ENCODE data around the gene VWC2L.

Gene VWC2L

GRCh38 chr2:214507032-214507431, 96.2 kb downstream of the VWC2L start:
- Histone ChIP-seq H3K4me3 (ENCODE audit: low read length) (no peak overlapping the region), H3K4me1 (ENCODE audit: control insufficient read depth, insufficient read depth, low read length) (no peaks in the 10 kb centered on the region), H3K9ac (ENCODE audit: low read length) (no peak overlapping the region), H3K36me3 (ENCODE audit: control insufficient read depth, insufficient read depth, low read length) (no peaks in the 10 kb centered on the region), H3K9me3 (ENCODE audit: control insufficient read depth, low read length) (no peaks in the 10 kb centered on the region), H3K27me3 (ENCODE audit: control insufficient read depth, insufficient read depth, low read length) (no peaks in the 10 kb centered on the region)

DNA sequence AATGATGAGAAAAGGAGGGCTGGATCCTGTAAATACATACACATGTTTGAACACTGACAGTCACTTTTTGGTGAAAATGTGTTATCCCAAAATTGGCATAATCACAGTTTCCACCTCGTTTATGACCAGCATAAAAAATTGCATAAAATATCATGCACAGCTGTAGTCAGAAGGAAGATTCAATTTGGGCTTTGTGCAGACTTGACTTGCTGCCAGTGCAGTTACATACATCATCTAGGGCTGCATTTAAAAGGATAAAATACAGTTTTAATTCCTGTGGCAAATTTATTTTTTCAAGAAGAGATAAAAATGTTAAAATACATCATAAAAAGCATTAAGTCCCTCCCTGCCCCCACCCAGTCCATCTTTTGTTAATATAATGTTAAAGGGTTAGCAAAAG, 103.8 kb downstream of the VWC2L start:
- Histone ChIP-seq H3K27me3 (ENCODE audit: control insufficient read depth, insufficient read depth, low read length) (no peaks in the 10 kb centered on the region), H3K4me3 (ENCODE audit: low read length) (no peak overlapping the region), H3K9ac (ENCODE audit: low read length) (no peak overlapping the region)

GRCh38 chr2:214515111-214515510, 104.3 kb downstream of the VWC2L start:
- H3K9ac ChIP-seq (ENCODE audit: low read length) = no peak overlapping the region
- H3K9me3 ChIP-seq (ENCODE audit: control insufficient read depth, low read length) = no peaks in the 10 kb centered on the region
- no peaks in the 10 kb centered on the region for H3K4me1 ChIP-seq (ENCODE audit: control insufficient read depth, insufficient read depth, low read length)
- H3K4me3 ChIP-seq (ENCODE audit: low read length) = no peak overlapping the region
- no peaks in the 10 kb centered on the region for H3K27me3 ChIP-seq (ENCODE audit: control insufficient read depth, insufficient read depth, low read length)
- H3K36me3 ChIP-seq (ENCODE audit: control insufficient read depth, insufficient read depth, low read length) = no peaks in the 10 kb centered on the region

More for the DNA sequence above, 103.8 kb downstream of the VWC2L start:
- H3K4me1 ChIP-seq (ENCODE audit: control insufficient read depth, insufficient read depth, low read length) = no peaks in the 10 kb centered on the region
- H3K9me3 ChIP-seq (ENCODE audit: control insufficient read depth, low read length) = no peaks in the 10 kb centered on the region
- no peaks in the 10 kb centered on the region for H3K36me3 ChIP-seq (ENCODE audit: control insufficient read depth, insufficient read depth, low read length)

DNA sequence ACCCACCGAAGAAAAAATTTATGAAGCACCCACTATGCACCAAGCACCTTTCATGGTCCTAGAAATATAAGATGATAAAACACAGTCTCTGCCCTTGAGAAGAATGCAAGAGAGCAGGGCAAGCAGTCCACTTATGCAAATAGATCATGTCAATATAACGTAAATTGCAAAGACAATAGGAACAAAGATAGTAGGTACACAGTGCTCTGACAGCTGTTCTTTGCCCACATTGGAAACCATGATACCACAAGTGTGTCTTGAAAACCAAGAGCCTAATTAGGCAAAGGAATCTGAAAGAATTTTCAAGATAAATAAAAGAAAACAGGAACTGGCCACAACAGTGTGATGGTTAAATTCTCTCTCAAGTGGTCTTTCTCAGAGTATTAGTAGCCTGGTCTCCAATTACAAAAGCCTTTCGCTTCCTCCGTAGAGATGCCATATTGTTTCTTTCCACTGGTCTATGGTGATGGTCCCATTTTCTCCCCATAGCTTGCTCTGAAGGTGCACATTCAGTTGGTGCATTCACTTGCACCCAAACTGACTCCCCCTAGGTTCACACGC, 108.5 kb downstream of the VWC2L start:
- no peaks in the 10 kb centered on the region for H3K9me3 ChIP-seq (ENCODE audit: control insufficient read depth, low read length)
- H3K4me3 ChIP-seq (ENCODE audit: low read length) = no peak overlapping the region
- no peaks in the 10 kb centered on the region for H3K36me3 ChIP-seq (ENCODE audit: control insufficient read depth, insufficient read depth, low read length)
- no peak overlapping the region for H3K9ac ChIP-seq (ENCODE audit: low read length)
- H3K27me3 ChIP-seq (ENCODE audit: control insufficient read depth, insufficient read depth, low read length) = no peaks in the 10 kb centered on the region
- H3K4me1 ChIP-seq (ENCODE audit: control insufficient read depth, insufficient read depth, low read length) = no peaks in the 10 kb centered on the region

DNA sequence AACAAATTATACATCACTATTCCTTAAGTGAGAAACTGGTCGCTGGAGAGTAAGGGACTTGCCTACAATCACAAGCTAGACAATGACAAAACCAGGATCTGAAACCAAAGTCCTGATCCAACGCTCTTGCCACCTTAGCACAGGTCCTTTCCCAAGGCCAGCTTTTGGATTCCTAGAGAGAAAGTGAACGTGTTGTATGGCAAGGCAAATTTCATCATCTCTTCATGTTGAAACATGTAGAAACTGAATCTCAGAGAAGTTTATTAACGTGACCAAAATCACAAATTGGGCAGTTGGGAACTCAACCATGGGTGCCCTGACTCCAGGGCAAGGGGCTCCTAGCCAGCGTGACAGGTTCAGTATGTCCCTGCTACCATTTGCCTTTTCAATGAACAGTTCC, 118.2 kb downstream of the VWC2L start:
- Histone ChIP-seq H3K4me3 (ENCODE audit: low read length) (no peak overlapping the region), H3K9ac (ENCODE audit: low read length) (no peak overlapping the region), H3K36me3 (ENCODE audit: control insufficient read depth, insufficient read depth, low read length) (no peaks in the 10 kb centered on the region), H3K27me3 (ENCODE audit: control insufficient read depth, insufficient read depth, low read length) (no peaks in the 10 kb centered on the region), H3K4me1 (ENCODE audit: control insufficient read depth, insufficient read depth, low read length) (no peaks in the 10 kb centered on the region), H3K9me3 (ENCODE audit: control insufficient read depth, low read length) (no peaks in the 10 kb centered on the region)

- no peak overlapping the region for H3K9ac ChIP-seq (ENCODE audit: low read length)
- H3K36me3 ChIP-seq (ENCODE audit: control insufficient read depth, insufficient read depth, low read length) = no peaks in the 10 kb centered on the region
- H3K9me3 ChIP-seq (ENCODE audit: control insufficient read depth, low read length) = no peaks in the 10 kb centered on the region
- H3K27me3 ChIP-seq (ENCODE audit: control insufficient read depth, insufficient read depth, low read length) = no peaks in the 10 kb centered on the region
- H3K4me3 ChIP-seq (ENCODE audit: low read length) = no peak overlapping the region
- no peaks in the 10 kb centered on the region for H3K4me1 ChIP-seq (ENCODE audit: control insufficient read depth, insufficient read depth, low read length)
Measured at GRCh38 chr2:214529514-214529913, 118.7 kb downstream of the VWC2L start.

GRCh38 chr2:214533541-214533940, 122.7 kb downstream of the VWC2L start:
- Histone ChIP-seq H3K9ac (ENCODE audit: low read length) (no peak overlapping the region), H3K36me3 (ENCODE audit: control insufficient read depth, insufficient read depth, low read length) (no peaks in the 10 kb centered on the region), H3K9me3 (ENCODE audit: control insufficient read depth, low read length) (no peaks in the 10 kb centered on the region), H3K4me3 (ENCODE audit: low read length) (no peak overlapping the region), H3K4me1 (ENCODE audit: control insufficient read depth, insufficient read depth, low read length) (no peaks in the 10 kb centered on the region), H3K27me3 (ENCODE audit: control insufficient read depth, insufficient read depth, low read length) (no peaks in the 10 kb centered on the region)

GRCh38 chr2:214536625-214537024, 125.8 kb downstream of the VWC2L start:
- no peaks in the 10 kb centered on the region for H3K27me3 ChIP-seq (ENCODE audit: control insufficient read depth, insufficient read depth, low read length)
- no peaks in the 10 kb centered on the region for H3K9me3 ChIP-seq (ENCODE audit: control insufficient read depth, low read length)
- no peaks in the 10 kb centered on the region for H3K36me3 ChIP-seq (ENCODE audit: control insufficient read depth, insufficient read depth, low read length)
- no peak overlapping the region for H3K4me3 ChIP-seq (ENCODE audit: low read length)
- no peak overlapping the region for H3K9ac ChIP-seq (ENCODE audit: low read length)
- no peaks in the 10 kb centered on the region for H3K4me1 ChIP-seq (ENCODE audit: control insufficient read depth, insufficient read depth, low read length)

DNA sequence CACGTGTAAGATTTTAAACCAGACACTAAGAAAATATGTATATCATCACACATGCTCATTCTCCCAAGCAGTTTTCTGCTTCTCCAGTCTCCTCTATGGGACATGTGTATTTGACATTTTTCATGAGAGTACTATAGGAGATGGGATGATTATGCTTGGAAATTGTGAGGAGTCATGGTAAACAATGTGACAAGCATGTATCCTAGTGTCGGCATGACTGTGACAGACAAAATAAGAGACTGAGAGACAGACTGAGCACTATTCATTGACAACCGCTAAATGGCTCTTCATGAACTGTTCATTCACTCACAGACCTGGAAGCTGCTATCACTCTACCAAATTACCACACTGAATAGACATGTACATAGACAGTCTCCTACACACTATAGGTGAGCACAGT, 127.1 kb downstream of the VWC2L start:
- Histone ChIP-seq H3K9me3 (ENCODE audit: control insufficient read depth, low read length) (no peaks in the 10 kb centered on the region), H3K9ac (ENCODE audit: low read length) (no peak overlapping the region), H3K27me3 (ENCODE audit: control insufficient read depth, insufficient read depth, low read length) (no peaks in the 10 kb centered on the region), H3K4me1 (ENCODE audit: control insufficient read depth, insufficient read depth, low read length) (no peaks in the 10 kb centered on the region), H3K36me3 (ENCODE audit: control insufficient read depth, insufficient read depth, low read length) (no peaks in the 10 kb centered on the region), H3K4me3 (ENCODE audit: low read length) (no peak overlapping the region)

DNA sequence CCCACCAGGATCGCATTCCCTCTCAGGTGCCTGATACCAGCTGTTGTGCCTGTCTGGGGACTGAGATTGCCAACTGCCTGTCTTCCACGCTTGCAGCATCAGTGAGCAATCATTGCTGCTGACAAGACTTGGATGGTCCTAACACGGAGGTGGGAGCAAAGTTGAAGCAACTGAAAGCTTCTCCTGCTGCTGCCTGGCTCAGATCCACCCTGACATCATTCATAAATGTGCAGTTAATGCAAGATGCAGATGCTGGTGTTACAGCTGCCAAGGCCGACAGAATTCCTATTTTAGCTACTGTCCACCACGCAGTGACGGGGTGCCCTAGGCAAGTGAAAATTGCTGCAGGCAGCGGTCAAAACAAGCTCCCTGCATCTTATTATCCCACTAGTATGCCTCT, 131.4 kb downstream of the VWC2L start:
- Histone ChIP-seq H3K36me3 (ENCODE audit: control insufficient read depth, insufficient read depth, low read length) (no peaks in the 10 kb centered on the region), H3K4me3 (ENCODE audit: low read length) (no peak overlapping the region), H3K9ac (ENCODE audit: low read length) (no peak overlapping the region), H3K27me3 (ENCODE audit: control insufficient read depth, insufficient read depth, low read length) (no peaks in the 10 kb centered on the region), H3K4me1 (ENCODE audit: control insufficient read depth, insufficient read depth, low read length) (no peaks in the 10 kb centered on the region), H3K9me3 (ENCODE audit: control insufficient read depth, low read length) (no peaks in the 10 kb centered on the region)

- Histone ChIP-seq H3K9ac (ENCODE audit: low read length) (no peak overlapping the region), H3K4me3 (ENCODE audit: low read length) (no peak overlapping the region), H3K27me3 (ENCODE audit: control insufficient read depth, insufficient read depth, low read length) (no peaks in the 10 kb centered on the region), H3K9me3 (ENCODE audit: control insufficient read depth, low read length) (no peaks in the 10 kb centered on the region), H3K4me1 (ENCODE audit: control insufficient read depth, insufficient read depth, low read length) (no peaks in the 10 kb centered on the region), H3K36me3 (ENCODE audit: control insufficient read depth, insufficient read depth, low read length) (no peaks in the 10 kb centered on the region)
Measured at GRCh38 chr2:214542866-214543265, 132.0 kb downstream of the VWC2L start.

GRCh38 chr2:214543386-214543955, 132.6 kb downstream of the VWC2L start:
- Histone ChIP-seq H3K27me3 (ENCODE audit: control insufficient read depth, insufficient read depth, low read length) (no peaks in the 10 kb centered on the region), H3K4me1 (ENCODE audit: control insufficient read depth, insufficient read depth, low read length) (no peaks in the 10 kb centered on the region), H3K4me3 (ENCODE audit: low read length) (no peak overlapping the region), H3K9ac (ENCODE audit: low read length) (no peak overlapping the region), H3K36me3 (ENCODE audit: control insufficient read depth, insufficient read depth, low read length) (no peaks in the 10 kb centered on the region), H3K9me3 (ENCODE audit: control insufficient read depth, low read length) (no peaks in the 10 kb centered on the region)

Measured in mucosa of stomach (tissue), 1 donor.